ENCODE results near the gene RAP1GAP2.
A peak's percentile ranks its signal among the peaks of the same experiment; 100 is the strongest.
"Not testable (repeated sequence)": the region's sequence is repeated elsewhere in the genome, so short reads cannot be mapped to it uniquely, and the experiment has no call there.

RAP1GAP2 gene

GRCh38 chr17:2815781-2816185, 19.5 kb downstream of the RAP1GAP2 start:
- no peak for DNase-seq

DNA sequence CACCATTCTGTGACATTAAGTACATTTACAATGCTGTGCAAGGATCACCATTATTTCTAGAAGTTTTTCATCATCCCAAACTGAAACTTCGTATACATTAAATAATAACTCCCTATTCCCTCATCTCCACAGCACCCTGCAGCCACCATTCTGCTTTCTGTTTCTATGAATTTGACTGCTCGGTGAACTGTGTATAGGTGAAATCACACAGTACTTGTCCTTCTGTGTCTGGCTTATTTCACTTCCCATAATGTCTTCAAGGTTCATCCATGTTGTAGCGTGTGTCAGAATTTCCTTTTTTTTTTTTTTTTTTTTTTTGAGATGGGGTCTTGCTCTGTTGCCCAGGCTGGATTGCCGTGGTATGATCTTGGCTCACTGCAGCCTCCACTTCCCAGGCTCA, 20.4 kb downstream of the RAP1GAP2 start:
- no peak for DNase-seq

- not testable (repeated sequence) for DNase-seq
These were observed 23.1 kb downstream of the RAP1GAP2 start for GRCh38 chr17:2819294-2819693.

DNA sequence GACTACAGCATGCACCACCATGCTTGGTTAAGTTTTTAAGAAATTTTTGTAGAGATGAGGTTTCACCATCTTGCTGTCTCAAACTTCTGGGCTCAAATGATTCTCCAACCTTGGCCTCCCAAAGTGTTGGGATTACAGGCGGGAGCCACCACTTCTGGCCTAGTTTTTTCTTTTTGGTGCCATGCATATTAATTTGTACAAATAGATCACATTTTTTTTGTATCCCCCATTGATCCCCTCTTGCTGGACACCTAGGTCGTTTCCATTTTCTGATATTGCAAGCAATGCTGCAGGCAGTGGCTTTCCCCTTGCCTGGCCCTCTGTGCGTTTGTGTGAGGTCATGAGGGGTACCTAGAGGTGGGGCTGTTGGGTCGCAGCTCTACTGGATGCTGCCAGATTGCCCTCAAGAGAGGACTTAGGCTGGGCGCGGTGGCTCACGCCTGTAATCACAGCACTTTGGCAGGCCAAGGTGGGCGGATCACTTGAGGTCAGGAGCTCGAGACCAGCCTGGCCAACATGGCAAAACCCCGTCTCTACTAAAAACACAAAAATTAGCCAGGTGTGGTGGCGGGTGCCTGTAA, 23.8 kb downstream of the RAP1GAP2 start:
- DNase-seq, result no peak

DNA sequence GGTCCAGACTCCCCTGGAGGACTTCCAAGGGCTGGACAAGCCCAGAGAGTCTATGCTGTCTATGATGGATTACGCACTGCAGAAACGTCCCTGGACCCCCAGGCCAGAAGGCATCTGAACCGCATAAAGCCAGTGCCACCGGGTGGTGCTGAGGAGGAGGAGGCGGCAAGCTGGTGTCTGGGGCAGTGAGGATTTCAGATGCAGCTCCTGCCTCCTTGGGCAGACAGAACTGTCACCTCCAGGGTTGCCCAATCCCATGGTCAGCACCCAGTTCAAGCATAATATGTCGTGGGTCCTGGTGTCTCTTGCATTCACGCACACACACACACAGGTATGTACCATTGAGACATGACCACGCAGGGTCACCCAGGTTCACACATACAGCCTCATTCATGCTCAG, 25.6 kb downstream of the RAP1GAP2 start:
- DNase-seq, result no peak

- DNase-seq, result no peak
These were observed 26.1 kb downstream of the RAP1GAP2 start for GRCh38 chr17:2822358-2822757.

DNA sequence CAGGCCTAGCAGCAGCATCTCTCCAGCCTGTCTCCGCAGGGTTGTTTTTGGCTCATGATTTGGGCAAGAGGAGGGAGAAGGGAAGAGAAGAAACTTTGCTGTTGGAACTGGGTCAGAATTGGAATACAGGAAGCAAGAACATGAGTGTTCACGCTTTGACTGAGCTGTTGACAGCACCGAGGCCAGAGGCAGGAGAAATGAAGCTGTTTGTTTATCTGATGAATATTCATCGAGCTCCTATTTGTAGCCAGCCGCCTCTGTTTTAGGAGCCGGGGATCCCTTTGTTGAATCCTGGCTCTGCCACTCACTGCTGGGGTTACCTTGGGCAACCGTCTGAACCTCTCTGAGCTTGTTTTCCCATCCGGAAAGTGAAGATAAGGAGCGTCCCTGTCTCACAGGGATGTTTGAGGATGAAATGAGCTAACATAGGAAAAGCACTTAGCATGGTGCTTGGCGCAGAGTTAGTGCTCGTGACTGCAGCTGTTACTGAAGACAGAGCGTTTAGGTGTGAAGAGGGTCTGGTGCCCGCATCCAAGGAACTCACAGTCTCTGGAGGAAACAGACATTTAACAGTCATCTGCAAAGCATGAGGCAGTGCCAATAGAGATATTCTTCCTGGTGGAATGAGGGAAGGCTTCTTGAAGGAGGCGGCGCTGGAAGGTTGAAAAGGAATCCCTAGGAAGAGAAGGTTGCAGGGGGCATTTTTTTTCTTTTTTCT, 29.2 kb downstream of the RAP1GAP2 start:
- no peak for DNase-seq

DNA sequence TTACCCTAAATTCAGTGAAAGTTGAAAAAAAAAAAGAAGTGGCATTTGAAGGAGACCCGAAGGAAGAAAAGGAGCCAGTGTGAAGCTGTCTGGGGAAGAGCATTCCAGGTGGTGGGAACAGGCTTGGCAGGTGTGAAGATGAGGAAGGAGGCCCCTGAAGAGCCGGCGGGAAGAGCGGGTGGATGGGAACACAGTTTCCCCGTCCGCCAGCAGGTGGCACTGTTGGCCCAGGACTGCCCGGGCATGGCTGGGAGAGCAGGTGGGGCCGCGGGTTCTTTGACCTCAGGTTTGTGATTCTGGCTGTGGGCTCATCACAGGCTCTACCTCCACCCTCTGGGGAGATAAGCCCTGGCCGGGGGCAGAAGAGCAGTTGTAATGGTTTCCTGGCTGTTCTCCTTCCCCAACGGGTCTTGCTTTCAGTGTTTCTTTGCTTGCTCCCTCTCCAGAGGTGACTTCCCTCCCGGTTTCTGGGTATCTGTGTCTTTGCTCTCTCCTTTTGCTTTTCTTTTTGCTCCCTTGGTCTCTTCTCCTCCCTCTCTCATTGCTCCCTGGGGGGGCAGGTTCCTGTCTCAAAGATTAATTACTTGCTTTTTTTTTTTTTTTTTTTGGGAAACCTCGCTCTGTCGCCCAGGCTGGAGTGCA, 32.3 kb downstream of the RAP1GAP2 start:
- DNase-seq, result peak; percentile 76

GRCh38 chr17:2830678-2831077, 34.4 kb downstream of the RAP1GAP2 start:
- DNase-seq, result no peak

DNA sequence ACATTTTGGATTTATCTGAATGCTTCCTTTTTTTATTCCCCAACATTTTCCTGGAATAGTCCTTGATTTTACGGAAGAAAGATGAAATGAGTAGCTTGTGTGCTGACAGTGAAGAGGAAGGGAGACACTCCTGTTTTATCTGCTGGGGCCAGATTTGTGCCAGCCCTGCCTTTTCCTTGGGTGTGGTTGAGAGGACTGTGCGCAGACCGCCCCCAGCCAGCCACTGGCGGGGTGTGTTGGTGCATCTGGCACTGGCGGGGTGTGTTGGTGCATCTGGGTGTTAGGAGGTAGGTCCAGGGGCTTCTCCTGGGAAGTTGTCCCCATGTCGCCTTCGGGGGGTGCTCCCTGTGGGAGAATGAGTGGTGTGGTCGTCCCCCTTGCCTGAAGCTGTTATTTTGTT, 39.5 kb downstream of the RAP1GAP2 start:
- DNase-seq, result no peak

- no peak for DNase-seq
These were observed 40.9 kb downstream of the RAP1GAP2 start for GRCh38 chr17:2837147-2837561.

GRCh38 chr17:2841606-2842005, 45.4 kb downstream of the RAP1GAP2 start:
- no peak for DNase-seq

GRCh38 chr17:2842464-2842863, 46.2 kb downstream of the RAP1GAP2 start:
- no peak for DNase-seq

GRCh38 chr17:2844416-2844815, 48.2 kb downstream of the RAP1GAP2 start:
- no peak for DNase-seq

- no peak for DNase-seq
These were observed 51.4 kb downstream of the RAP1GAP2 start for GRCh38 chr17:2847381-2848333.

GRCh38 chr17:2849327-2849670, 53.1 kb downstream of the RAP1GAP2 start:
- DNase-seq, result no peak

DNA sequence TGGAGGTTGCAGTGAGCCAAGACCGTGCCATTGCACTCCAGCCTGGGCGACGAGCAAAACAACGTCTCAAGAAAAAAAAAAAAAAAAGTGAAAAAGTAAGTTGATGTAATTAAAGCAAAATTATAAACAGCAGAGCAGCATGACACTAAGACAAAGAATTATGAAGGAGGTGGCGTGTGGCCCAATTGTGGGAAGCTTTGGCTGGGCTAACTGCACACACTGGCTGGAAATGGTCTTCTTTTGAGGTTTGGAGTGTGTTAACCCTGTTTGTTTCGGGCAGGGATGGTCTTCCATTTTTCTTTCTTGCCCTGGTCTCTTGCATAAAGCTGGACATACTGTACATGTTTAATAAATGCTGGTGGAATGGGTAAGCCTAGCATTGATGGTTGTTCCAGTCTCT, 54.8 kb downstream of the RAP1GAP2 start:
- no peak for DNase-seq

- no peak for DNase-seq
These were observed 55.4 kb downstream of the RAP1GAP2 start for GRCh38 chr17:2851615-2852014.

DNA sequence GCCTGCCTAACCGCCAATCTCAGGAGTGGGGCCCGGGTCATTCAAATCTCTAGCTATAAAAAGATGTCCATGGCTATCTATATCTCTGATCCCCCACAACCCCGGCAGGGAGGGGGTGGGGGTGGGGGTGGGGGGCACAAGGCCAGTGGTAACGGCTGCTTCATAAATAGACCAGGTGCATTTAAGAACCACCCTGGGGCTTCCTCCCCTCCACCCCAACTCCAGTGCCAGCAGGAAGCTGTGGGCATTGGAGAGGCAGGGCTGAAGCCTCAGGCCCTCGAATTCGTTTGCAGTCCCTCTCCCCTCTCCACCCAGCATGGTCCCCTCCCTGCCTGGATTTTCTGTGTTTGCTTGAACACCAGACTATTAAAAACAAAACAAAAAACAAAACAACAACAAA, 56.0 kb downstream of the RAP1GAP2 start:
- no peak for DNase-seq

DNA sequence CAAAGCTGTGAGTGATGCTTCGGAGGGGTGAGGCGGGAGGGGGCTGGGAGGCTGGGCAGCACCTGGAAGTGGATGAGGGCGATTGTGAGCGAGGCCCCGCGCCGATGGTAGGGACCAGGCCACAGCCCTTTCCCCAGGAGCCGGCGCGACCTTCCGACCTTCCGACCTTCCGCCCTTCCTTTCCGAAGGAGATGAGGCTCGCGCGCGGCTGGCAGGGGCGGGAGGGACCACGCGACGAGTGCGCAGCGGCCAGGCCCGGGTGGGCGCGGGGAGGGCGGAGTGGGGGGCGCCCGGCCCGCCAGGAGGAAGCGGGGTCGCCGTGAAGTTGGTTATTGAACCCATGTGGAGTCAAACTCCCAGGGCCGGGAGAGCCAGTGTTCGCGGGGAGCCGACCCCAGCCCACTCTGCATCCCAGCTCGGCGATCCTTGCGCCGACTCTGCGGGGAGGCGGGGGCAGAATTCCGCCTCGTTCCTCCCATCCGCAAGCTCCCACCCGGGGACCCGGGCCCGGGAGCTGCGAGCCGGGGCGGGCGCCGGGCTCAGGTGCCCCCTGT, 56.6 kb downstream of the RAP1GAP2 start:
- no peak for DNase-seq

- DNase-seq, result no peak
These were observed 57.3 kb downstream of the RAP1GAP2 start for GRCh38 chr17:2853283-2854142.

Measured in NCI-H1694 (cell line).